ENCODE data around the gene TTC21A. TPM values are rescaled to one million over a fixed set of nuclear protein-coding genes. Genes with fewer than 3 reads are reported as not detected.

TTC21A gene
- total RNA-seq, 1 donor from 2014 or later = 6.8 TPM

DNA sequence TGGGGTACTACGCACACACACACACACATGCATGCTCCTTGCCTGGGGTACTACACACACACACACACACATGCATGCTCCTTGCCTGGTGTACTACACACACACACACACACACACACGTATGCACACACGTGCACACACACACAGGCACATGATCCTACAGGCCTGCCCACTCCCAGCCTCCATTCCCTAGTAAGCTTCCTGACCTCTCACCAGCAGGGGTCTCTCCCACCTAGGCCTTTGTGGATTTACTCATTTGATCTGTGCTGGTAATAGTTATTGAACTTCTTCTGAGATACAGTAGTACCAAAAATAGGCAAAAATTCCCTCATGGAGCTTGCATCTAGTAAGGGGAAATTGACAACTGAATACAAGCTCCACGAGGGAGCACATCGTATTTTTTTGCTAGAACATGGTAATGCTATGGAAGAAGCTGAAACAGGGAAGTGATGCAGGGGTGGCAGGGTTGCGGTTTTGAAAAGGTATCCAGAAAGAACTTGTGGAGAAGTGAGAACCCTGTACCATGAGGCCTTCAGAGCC lies 19.1 kb downstream of the TTC21A start:
- TF ChIP-seq, protein P1, sequence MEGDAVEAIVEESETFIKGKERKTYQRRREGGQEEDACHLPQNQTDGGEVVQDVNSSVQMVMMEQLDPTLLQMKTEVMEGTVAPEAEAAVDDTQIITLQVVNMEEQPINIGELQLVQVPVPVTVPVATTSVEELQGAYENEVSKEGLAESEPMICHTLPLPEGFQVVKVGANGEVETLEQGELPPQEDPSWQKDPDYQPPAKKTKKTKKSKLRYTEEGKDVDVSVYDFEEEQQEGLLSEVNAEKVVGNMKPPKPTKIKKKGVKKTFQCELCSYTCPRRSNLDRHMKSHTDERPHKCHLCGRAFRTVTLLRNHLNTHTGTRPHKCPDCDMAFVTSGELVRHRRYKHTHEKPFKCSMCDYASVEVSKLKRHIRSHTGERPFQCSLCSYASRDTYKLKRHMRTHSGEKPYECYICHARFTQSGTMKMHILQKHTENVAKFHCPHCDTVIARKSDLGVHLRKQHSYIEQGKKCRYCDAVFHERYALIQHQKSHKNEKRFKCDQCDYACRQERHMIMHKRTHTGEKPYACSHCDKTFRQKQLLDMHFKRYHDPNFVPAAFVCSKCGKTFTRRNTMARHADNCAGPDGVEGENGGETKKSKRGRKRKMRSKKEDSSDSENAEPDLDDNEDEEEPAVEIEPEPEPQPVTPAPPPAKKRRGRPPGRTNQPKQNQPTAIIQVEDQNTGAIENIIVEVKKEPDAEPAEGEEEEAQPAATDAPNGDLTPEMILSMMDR (conservative IDR thresholded peaks at IDR 0.05) = peak; percentile 58
- Mint-ChIP-seq H3K36me3 (ENCODE audit: low read depth) (no peaks in the 10 kb centered on the region), H3K4me1 (peaks cover 8% of the 10 kb centered on the region), H3K9me3 (no peaks in the 10 kb centered on the region), H3K4me3 (no peak overlapping the region), H3K27ac (ENCODE audit: unreplicated experiment) (no peak overlapping the region), H3K27me3 (ENCODE audit: low read depth) (no peaks in the 10 kb centered on the region)
- peak; percentile 37 for DNase-seq (ENCODE audit: low read depth, low spot score)

DNA sequence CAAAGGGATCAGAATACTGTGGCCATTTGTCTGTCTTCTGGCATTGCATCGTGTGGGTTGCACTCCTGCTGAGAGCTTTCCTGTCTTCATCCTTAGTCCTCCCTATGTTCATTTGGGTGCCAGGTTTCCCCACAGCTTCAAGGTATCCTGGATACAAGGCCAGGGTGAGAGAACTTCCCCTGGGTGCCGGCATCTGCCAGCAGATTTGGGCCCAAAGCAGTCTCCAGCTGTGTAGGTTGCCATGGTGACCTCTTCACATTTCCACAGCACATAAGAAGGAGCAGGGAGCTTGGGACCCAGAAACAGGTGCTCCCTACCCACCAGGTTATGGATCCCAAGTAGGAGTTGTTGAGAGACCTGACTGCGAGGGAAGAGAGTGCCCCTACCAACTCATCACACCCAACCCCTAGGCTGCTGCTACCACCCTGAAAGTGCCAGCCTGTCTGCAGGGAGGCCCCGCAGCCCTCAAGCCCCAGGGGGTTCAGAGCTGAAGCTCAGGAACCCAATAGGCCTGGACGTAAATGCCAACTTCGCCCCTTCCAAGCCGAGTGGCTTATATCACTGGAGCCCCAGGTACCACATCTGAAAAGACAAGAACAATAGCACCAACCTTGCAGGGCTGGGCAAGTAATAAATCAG lies 19.9 kb downstream of the TTC21A start:
- no peak overlapping the region for H3K27ac Mint-ChIP-seq (ENCODE audit: unreplicated experiment)
- H3K9me3 Mint-ChIP-seq = no peaks in the 10 kb centered on the region
- no peak for DNase-seq (ENCODE audit: low read depth, low spot score)
- no peak overlapping the region for H3K4me3 Mint-ChIP-seq
- H3K27me3 Mint-ChIP-seq (ENCODE audit: low read depth) = no peaks in the 10 kb centered on the region
- peaks cover 8% of the 10 kb centered on the region for H3K4me1 Mint-ChIP-seq
- H3K36me3 Mint-ChIP-seq (ENCODE audit: low read depth) = no peaks in the 10 kb centered on the region
- TF ChIP-seq, protein P1 (conservative IDR thresholded peaks at IDR 0.05) = no peak

- Mint-ChIP-seq H3K4me3 (no peak overlapping the region), H3K27ac (ENCODE audit: unreplicated experiment) (no peak overlapping the region), H3K27me3 (ENCODE audit: low read depth) (no peaks in the 10 kb centered on the region), H3K36me3 (ENCODE audit: low read depth) (no peaks in the 10 kb centered on the region), H3K4me1 (peaks cover 8% of the 10 kb centered on the region), H3K9me3 (no peaks in the 10 kb centered on the region)
- DNase-seq (ENCODE audit: low read depth, low spot score) = no peak
- TF ChIP-seq, protein P1 (conservative IDR thresholded peaks at IDR 0.05) = no peak
Observed at GRCh38 chr3:39127908-39128304, 20.4 kb downstream of the TTC21A start.

GRCh38 chr3:39128951-39129350 lies 21.5 kb downstream of the TTC21A start:
- no peak for DNase-seq (ENCODE audit: low read depth, low spot score)
- TF ChIP-seq, protein P1 (conservative IDR thresholded peaks at IDR 0.05) = no peak
- Mint-ChIP-seq H3K4me1 (peaks cover 8% of the 10 kb centered on the region), H3K27ac (ENCODE audit: unreplicated experiment) (no peak overlapping the region), H3K9me3 (no peaks in the 10 kb centered on the region), H3K4me3 (no peak overlapping the region), H3K27me3 (ENCODE audit: low read depth) (no peaks in the 10 kb centered on the region), H3K36me3 (ENCODE audit: low read depth) (no peaks in the 10 kb centered on the region)

DNA sequence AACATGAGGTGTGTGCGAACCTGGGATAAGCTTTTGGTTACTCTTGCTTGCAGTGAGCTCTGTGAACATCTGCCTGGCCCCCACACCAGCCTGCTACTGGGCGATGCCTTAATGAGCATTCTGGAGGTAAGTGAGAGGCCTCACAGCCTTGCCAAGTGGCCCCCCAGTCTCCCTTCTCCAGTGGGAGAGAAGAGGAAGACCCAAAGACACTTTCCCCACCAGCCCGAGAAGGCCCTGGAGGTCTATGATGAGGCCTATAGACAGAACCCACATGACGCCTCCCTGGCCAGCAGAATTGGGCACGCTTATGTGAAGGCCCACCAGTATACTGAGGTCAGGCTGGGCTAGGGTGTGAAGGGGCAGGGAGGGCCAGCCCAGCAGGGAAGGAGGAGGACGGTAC lies 22.5 kb downstream of the TTC21A start:
- H3K9me3 Mint-ChIP-seq = no peaks in the 10 kb centered on the region
- H3K27ac Mint-ChIP-seq (ENCODE audit: unreplicated experiment) = no peak overlapping the region
- H3K36me3 Mint-ChIP-seq (ENCODE audit: low read depth) = no peaks in the 10 kb centered on the region
- H3K4me3 Mint-ChIP-seq = no peak overlapping the region
- no peak for DNase-seq (ENCODE audit: low read depth, low spot score)
- H3K27me3 Mint-ChIP-seq (ENCODE audit: low read depth) = no peaks in the 10 kb centered on the region
- H3K4me1 Mint-ChIP-seq = peaks cover 8% of the 10 kb centered on the region
- TF ChIP-seq, protein P1 (conservative IDR thresholded peaks at IDR 0.05) = no peak
